Keratinocyte (primary cell): ENCODE data around the gene PLEKHF1.

Source experiments
- CTCF ChIP-seq, 3 experiments: IDR thresholded peaks in 1 of 3; conservative IDR thresholded peaks in 1 of 3; optimal IDR thresholded peaks in 1 of 3; 2 replicates in 2 of 3; 3 replicates in 1 of 3; pipeline versions ENCODE3 to v1.5.1; 2011; ENCODE audit warnings: low read length in 3 of 3, mild to moderate bottlenecking in 3 of 3, moderate library complexity in 2 of 3, control low read depth in 1 of 3, inconsistent platforms in 1 of 3; ENCODE audit not compliant: insufficient read depth in 2 of 3; ENCODE audit errors: extremely low read depth in 1 of 3
- EZH2 ChIP-seq: IDR thresholded peaks from one replicate; pipeline ENCODE4 v1.6.1; 2012; ENCODE audit warnings: inconsistent platforms, mild to moderate bottlenecking, low read length, moderate library complexity

DNA sequence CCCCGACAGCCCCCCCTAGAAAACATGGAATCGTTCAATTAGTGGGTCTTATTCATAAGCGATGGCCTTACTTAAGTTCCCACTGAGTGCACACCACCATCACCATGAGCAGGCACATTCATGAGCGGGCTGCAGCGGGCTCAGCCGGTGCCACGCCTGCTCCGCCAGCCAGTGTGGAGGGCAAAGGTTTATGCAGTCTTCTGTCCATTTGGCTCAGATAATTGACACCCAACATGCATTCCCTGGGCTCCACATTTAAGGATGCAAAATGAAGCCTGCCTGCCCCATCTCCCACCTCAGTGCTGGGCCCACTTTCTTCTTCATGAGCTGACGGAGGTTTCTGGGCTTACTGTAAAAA is 37.7 kb downstream of the PLEKHF1 start:
- TF ChIP-seq EZH2: no peak
- no peak for TF ChIP-seq CTCF (optimal IDR thresholded peaks at IDR 0.05 in 1 of 3, IDR thresholded peaks at IDR 0.05 in 1 of 3, conservative IDR thresholded peaks at IDR 0.05 in 1 of 3; ENCODE audit: extremely low read depth in 1 of 3, insufficient read depth in 2 of 3, low read length in 3 of 3)
